ENCODE measurements around the gene FCGR1A. TPM values are rescaled to one million over a fixed set of nuclear protein-coding genes. Genes with fewer than 3 reads are reported as not detected.
"Not testable (repeated sequence)": the region's sequence is repeated elsewhere in the genome, so short reads cannot be mapped to it uniquely, and the experiment has no call there.

Gene FCGR1A
- total and polyA plus RNA-seq, 9 donors: 1.4 to 3.4 (median 2.8) TPM

DNA sequence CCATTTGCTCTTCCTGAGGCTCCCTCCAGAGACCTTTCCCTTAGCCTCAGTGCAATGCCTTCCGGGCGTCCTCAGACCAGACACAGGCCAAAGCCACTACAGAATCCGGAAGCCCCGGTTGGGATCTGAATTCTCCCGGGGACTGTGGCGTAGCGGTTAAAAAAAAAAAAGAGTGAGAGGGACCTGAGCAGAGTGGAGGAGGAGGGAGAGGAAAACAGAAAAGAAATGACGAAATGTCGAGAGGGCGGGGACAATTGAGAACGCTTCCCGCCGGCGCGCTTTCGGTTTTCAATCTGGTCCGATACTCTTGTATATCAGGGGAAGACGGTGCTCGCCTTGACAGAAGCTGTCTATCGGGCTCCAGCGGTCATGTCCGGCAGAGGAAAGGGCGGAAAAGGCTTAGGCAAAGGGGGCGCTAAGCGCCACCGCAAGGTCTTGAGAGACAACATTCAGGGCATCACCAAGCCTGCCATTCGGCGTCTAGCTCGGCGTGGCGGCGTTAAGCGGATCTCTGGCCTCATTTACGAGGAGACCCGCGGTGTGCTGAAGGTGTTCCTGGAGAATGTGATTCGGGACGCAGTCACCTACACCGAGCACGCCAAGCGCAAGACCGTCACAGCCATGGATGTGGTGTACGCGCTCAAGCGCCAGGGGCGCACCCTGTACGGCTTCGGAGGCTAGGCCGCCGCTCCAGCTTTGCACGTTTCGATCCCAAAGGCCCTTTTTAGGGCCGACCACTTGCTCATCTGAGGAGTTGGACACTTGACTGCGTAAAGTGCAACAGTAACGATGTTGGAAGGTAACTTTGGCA lies 50.0 kb downstream of the FCGR1A start:
- not testable (repeated sequence) for H3K9me3 ChIP-seq (replicated peaks; ENCODE audit: control insufficient read depth, low read depth, low read length); H3K27me3 ChIP-seq (ENCODE audit: control insufficient read depth, insufficient read depth, low read length); H3K4me1 ChIP-seq (ENCODE audit: control insufficient read depth, insufficient read depth, low read length); H3K36me3 ChIP-seq (ENCODE audit: control insufficient read depth, insufficient read depth, low read length); H3K4me3 ChIP-seq (ENCODE audit: low read length); DNase-seq; H3K27ac ChIP-seq (ENCODE audit: low read length)
- no CpG with 5 or more reads among the region's 55 CpGs for WGBS (ENCODE audit: insufficient coverage)

DNA sequence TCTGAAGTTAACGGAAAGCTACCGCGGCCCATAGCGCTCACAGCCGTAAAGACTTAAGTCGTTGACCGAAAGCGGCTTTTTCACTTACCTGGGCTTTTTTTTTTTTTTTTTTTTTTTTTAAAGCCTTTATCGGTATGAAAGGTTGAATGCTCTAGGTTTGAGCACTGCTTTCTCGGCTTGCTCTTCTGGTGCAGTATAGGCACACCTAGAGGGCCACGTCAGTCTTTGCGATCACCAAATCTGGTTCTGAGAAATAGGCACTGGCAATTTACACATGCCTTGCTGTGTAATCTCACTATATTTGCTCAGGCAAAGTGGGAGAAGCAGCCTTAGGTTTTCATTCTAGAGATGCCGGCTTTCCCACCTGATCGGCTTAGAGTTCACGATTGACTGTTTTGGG lies 50.6 kb downstream of the FCGR1A start:
- H3K27ac ChIP-seq (ENCODE audit: low read length); DNase-seq; H3K4me3 ChIP-seq (ENCODE audit: low read length); H3K9me3 ChIP-seq (replicated peaks; ENCODE audit: control insufficient read depth, low read depth, low read length); H3K27me3 ChIP-seq (ENCODE audit: control insufficient read depth, insufficient read depth, low read length); H3K36me3 ChIP-seq (ENCODE audit: control insufficient read depth, insufficient read depth, low read length); H3K4me1 ChIP-seq (ENCODE audit: control insufficient read depth, insufficient read depth, low read length): not testable (repeated sequence)
- WGBS (ENCODE audit: insufficient coverage): no CpG with 5 or more reads among the region's 15 CpGs

DNA sequence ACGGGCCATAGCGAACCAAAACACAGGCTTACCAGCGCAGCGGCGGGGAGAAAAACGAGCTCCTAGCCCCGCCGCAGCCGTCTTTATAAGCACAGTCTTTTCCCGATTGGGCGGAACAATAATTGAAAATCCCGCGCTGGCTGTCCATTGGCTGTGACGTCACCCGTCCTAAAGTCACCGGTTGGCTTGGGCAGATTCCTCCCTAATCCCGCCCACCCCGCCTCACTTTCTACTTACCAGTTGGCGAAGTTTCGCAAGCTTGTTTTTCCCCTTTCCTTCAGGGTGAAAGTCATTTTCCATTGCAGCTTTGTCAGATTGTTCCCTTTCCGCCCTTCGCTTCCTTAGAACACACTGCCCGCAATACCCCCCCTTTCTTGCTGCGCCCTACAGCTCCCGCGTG lies 58.7 kb downstream of the FCGR1A start:
- not testable (repeated sequence) for H3K4me1 ChIP-seq (ENCODE audit: control insufficient read depth, insufficient read depth, low read length); H3K36me3 ChIP-seq (ENCODE audit: control insufficient read depth, insufficient read depth, low read length); H3K4me3 ChIP-seq (ENCODE audit: low read length); H3K9me3 ChIP-seq (replicated peaks; ENCODE audit: control insufficient read depth, low read depth, low read length); H3K27ac ChIP-seq (ENCODE audit: low read length); DNase-seq; H3K27me3 ChIP-seq (ENCODE audit: control insufficient read depth, insufficient read depth, low read length)
- no CpG with 5 or more reads among the region's 26 CpGs for WGBS (ENCODE audit: insufficient coverage)

Other genes with a start within 250 kb of the FCGR1A start
- gene PPIAL4C, start 198.8 kb upstream of the FCGR1A start, total RNA-seq: not detected
- not detected for gene PPIAL4C, start 198.8 kb upstream of the FCGR1A start, polyA plus RNA-seq (ENCODE audit: insufficient read depth in 1 of 8, insufficient read length in 8 of 8, low replicate concordance in 1 of 8)
- 17.6 TPM for gene BOLA1, start 116.9 kb downstream of the FCGR1A start, total RNA-seq
- 10 to 100 TPM; 11.8 to 16.5 (median 13.9) TPM for gene BOLA1, start 116.9 kb downstream of the FCGR1A start, polyA plus RNA-seq (ENCODE audit: insufficient read depth in 1 of 8, insufficient read length in 8 of 8, low replicate concordance in 1 of 8)
- gene SV2A, start 135.2 kb downstream of the FCGR1A start, total RNA-seq: 2.7 TPM
- 1 to 10 TPM; 2.7 to 7.3 (median 4.5) TPM for gene SV2A, start 135.2 kb downstream of the FCGR1A start, polyA plus RNA-seq (ENCODE audit: insufficient read depth in 1 of 8, insufficient read length in 8 of 8, low replicate concordance in 1 of 8)
- 7.1 TPM for gene SF3B4, start 145.1 kb downstream of the FCGR1A start, total RNA-seq
- gene SF3B4, start 145.1 kb downstream of the FCGR1A start, polyA plus RNA-seq (ENCODE audit: insufficient read depth in 1 of 8, insufficient read length in 8 of 8, low replicate concordance in 1 of 8): 10 to 100 TPM; 35.5 to 55.0 (median 43.7) TPM
- gene MTMR11, start 154.2 kb downstream of the FCGR1A start, total RNA-seq: 8.1 TPM
- 10 to 100 TPM; 14.8 to 25.1 (median 22.3) TPM for gene MTMR11, start 154.2 kb downstream of the FCGR1A start, polyA plus RNA-seq (ENCODE audit: insufficient read depth in 1 of 8, insufficient read length in 8 of 8, low replicate concordance in 1 of 8)
- 12.7 TPM for gene OTUD7B, start 228.0 kb downstream of the FCGR1A start, total RNA-seq
- gene OTUD7B, start 228.0 kb downstream of the FCGR1A start, polyA plus RNA-seq (ENCODE audit: insufficient read depth in 1 of 8, insufficient read length in 8 of 8, low replicate concordance in 1 of 8): 10 to 100 TPM; 10.6 to 15.0 (median 12.9) TPM